ENCODE data around the gene DLX1.
"Not testable (repeated sequence)": the region's sequence is repeated elsewhere in the genome, so short reads cannot be mapped to it uniquely, and the experiment has no call there.

Gene DLX1

DNA sequence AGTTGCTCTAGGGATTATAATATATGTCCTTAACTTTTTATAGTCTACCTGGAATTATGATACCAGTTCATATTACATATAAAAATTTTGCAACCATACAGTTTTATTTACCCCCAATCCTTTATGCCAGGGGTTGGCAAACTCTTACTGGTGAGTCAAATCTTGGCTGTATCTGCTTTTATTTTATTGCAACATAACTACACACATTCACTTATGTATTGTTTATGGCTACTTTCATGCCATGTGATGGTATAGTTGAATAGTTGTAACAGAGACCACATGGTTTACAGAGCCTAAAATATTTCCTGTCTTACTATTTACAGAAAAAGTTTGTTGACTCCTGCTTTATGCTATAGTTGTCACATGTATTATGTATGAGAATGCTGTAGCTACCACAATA, 43.2 kb downstream of the DLX1 start:
- no peak for DNase-seq
- H3K36me3 Mint-ChIP-seq (ENCODE audit: low read depth): no peaks in the 10 kb centered on the region
- no peak overlapping the region for H3K27ac Mint-ChIP-seq
- no peaks in the 10 kb centered on the region for H3K4me1 Mint-ChIP-seq (ENCODE audit: low read depth)
- no peaks in the 10 kb centered on the region for H3K27me3 Mint-ChIP-seq
- no peak overlapping the region for H3K4me3 Mint-ChIP-seq
- peaks cover 3% of the 10 kb centered on the region for H3K9me3 Mint-ChIP-seq

DNA sequence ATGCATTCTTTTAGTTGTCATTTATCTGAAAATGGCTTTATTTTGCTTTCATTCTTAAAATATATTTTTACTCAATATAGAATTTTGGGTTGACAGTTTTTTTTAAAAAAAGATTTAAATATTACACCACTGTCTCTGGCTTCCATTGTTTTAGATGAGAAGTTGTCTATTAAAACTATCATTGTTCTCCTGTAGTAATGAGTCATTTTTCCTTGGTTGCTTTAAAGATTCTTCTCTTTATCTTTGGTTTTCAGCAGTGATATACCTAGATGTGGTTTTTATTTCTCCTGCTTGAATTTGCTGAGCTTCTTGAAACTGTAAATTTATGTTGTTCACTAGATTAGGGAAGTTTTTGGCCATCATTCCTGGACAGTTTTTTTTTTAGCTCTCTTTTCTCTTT, 44.1 kb downstream of the DLX1 start:
- no peaks in the 10 kb centered on the region for H3K36me3 Mint-ChIP-seq (ENCODE audit: low read depth)
- DNase-seq: no peak
- H3K4me1 Mint-ChIP-seq (ENCODE audit: low read depth): no peaks in the 10 kb centered on the region
- peaks cover 3% of the 10 kb centered on the region for H3K9me3 Mint-ChIP-seq
- H3K4me3 Mint-ChIP-seq: no peak overlapping the region
- H3K27ac Mint-ChIP-seq: no peak overlapping the region
- no peaks in the 10 kb centered on the region for H3K27me3 Mint-ChIP-seq

DNA sequence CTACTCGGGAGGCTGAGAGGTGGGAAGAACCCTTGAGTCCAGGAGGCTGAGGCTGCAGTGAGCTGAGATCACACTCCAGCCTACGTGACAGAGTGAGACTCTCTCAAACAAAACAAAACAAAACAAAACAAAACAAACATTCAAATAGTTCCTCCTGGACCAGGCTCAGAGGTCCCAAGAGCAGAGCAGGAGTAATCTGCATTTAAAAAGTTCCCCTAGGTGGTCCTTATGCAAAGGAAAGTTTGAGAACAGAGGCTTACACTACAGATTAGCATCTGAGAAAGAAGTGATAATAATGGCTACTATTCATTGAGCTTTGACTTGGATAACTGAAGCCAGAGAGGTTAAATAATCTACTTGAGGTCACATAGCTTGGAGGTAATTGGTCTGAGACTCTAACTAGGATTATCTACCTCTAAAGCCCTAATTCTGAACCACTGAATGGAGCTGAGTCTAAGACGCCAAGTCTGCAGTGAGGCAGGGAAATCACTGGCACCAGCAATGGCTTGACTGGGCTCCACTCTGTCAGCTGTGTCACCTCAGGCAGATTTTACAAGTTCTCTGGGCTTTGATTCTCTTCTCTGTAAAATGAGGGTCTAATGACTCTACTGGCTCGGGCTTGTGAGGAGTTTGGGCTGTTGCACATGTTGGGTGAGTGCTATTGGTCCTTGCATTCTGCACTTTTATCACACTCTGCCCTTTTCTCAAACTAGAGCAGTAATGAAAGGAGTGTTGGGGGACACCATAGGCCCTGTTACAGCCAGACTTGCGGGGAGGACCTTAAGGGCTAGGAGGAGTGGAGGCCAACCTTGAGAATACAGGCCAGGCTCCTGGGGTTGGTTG, 46.6 kb downstream of the DLX1 start:
- no peak overlapping the region for H3K4me3 Mint-ChIP-seq
- H3K4me1 Mint-ChIP-seq (ENCODE audit: low read depth): no peaks in the 10 kb centered on the region
- H3K36me3 Mint-ChIP-seq (ENCODE audit: low read depth): no peaks in the 10 kb centered on the region
- DNase-seq: no peak
- no peak overlapping the region for H3K27ac Mint-ChIP-seq
- peaks cover 3% of the 10 kb centered on the region for H3K9me3 Mint-ChIP-seq
- H3K27me3 Mint-ChIP-seq: peaks cover 1% of the 10 kb centered on the region

DNA sequence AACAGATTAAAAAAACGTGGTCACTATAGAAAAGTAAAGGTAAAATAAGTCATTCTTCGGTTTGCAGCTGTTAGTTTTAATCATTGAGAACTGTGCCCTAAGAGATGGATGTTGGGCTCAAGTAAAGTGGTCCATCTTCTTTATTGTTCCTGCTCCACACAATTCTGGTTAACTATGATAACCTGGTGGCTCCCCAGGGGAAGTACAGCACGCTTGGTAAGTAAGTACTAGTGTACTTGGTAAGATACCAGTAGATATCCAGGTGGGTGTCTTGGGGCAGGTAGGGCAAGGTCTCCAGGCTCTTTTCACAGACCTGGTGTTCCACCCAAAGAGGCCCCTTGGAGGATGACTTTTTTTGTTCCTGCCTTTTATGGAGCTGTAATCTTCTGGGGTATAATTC, 49.0 kb downstream of the DLX1 start:
- Mint-ChIP-seq H3K9me3 (peaks cover 3% of the 10 kb centered on the region), H3K27me3 (peaks cover 4% of the 10 kb centered on the region), H3K27ac (no peak overlapping the region), H3K4me3 (no peak overlapping the region), H3K36me3 (ENCODE audit: low read depth) (no peaks in the 10 kb centered on the region), H3K4me1 (ENCODE audit: low read depth) (no peaks in the 10 kb centered on the region)
- no peak for DNase-seq

DNA sequence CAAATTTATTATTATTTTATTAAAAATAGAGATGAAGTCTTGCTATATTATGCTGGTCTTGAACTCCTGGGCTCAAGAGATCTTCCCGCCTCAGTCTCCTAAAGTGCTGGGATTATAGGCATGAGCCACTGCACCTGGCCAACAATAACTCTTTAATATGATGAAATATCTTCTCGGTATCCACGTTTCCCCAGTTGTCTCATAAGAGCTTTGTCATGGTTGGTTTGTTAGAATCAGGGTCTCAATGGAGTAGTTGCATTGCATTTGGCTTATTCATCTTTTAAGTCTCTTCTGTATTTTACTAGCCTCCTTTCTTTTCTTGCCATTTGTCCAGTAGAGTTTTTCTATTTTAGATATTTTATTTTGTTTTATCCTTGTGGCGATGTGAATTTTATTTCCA, 50.1 kb downstream of the DLX1 start:
- peaks cover 4% of the 10 kb centered on the region for H3K27me3 Mint-ChIP-seq

DNA sequence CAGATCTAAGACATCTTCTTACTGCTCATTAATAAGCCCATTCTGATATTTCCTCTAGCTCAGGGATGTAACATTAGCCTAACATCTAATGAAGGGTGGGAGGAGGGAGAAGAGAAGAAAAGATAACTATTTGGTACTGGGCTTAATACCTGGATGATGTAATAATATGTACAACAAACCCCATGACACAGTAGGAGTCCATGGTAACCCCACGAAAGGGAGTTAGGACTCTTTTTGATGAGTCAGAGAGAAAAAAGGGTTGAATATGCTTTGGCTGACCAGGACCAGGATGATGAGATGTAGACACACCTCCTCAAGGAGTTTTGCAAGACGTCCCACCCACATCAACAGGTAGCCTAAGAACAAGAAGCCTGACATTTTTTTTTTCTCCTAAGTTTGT, 51.8 kb downstream of the DLX1 start:
- DNase-seq: no peak

More for the DNA sequence above, 50.1 kb downstream of the DLX1 start:
- DNase-seq: no peak
- H3K4me1 Mint-ChIP-seq (ENCODE audit: low read depth): no peaks in the 10 kb centered on the region
- H3K27ac Mint-ChIP-seq: no peak overlapping the region
- no peaks in the 10 kb centered on the region for H3K36me3 Mint-ChIP-seq (ENCODE audit: low read depth)
- H3K9me3 Mint-ChIP-seq: no peaks in the 10 kb centered on the region
- H3K4me3 Mint-ChIP-seq: no peak overlapping the region

DNA sequence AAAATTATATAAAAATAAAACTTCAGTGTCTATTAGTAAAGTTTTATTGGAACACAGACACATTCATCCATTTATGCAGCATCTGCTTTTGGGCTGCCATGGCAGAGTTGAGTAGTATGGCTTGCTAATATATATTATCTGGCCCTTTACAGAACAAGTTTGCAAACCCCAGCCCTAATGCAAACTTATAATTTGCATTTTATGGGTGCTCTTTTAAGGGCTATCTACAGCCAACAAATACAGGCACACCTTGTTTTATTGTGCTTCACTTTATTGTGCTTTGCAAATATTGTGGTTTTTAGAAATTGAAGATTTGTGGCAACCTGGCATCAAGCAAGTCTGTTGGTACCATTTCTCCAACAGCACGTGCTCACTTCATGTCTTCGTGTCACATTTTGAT, 52.6 kb downstream of the DLX1 start:
- DNase-seq: no peak
- Mint-ChIP-seq H3K36me3 (ENCODE audit: low read depth) (no peaks in the 10 kb centered on the region), H3K27me3 (peaks cover 4% of the 10 kb centered on the region), H3K9me3 (no peaks in the 10 kb centered on the region), H3K27ac (no peak overlapping the region), H3K4me3 (no peak overlapping the region), H3K4me1 (ENCODE audit: low read depth) (no peaks in the 10 kb centered on the region)

More for the DNA sequence above, 51.8 kb downstream of the DLX1 start:
- H3K36me3 Mint-ChIP-seq (ENCODE audit: low read depth): no peaks in the 10 kb centered on the region
- no peaks in the 10 kb centered on the region for H3K9me3 Mint-ChIP-seq
- H3K4me1 Mint-ChIP-seq (ENCODE audit: low read depth): no peaks in the 10 kb centered on the region
- no peak overlapping the region for H3K27ac Mint-ChIP-seq
- no peak overlapping the region for H3K4me3 Mint-ChIP-seq
- H3K27me3 Mint-ChIP-seq: peaks cover 4% of the 10 kb centered on the region

DNA sequence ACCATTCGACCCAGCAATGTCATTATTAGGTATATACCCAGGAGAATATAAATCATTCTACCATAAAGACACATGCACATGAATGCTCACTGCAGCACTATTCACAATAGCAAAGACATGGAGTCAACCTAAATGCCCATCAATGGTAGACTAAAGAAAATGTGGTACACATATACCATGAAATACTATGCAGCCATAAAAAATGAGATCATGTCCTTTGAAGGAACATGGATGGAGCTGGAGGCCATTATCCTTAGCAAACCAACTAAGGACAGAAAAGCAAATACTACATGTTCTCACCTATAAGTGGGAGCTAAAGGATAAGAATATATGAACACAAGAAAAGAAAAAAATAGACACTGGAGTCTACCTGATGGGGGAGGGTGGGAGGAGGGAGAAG, 53.4 kb downstream of the DLX1 start:
- H3K27me3 Mint-ChIP-seq; H3K4me3 Mint-ChIP-seq; H3K27ac Mint-ChIP-seq; H3K4me1 Mint-ChIP-seq (ENCODE audit: low read depth); DNase-seq; H3K9me3 Mint-ChIP-seq; H3K36me3 Mint-ChIP-seq (ENCODE audit: low read depth): not testable (repeated sequence)
